Ramos (cell line): Measurements from ENCODE around the gene FFAR1.

Experiments
- in situ Hi-C: fragments of 300-500 bp; cut with MboI; formaldehyde crosslinking; loops from one replicate; pipeline ENCODE4 v1.14.3; 2022; ENCODE audit warnings: low sequenced_read_pairs; ENCODE audit not compliant: unreplicated experiment

Gene FFAR1

GRCh38 chr19:35347171-35347929, at the start of gene FFAR1:
Gene FFAR1, plus strand, starts transcription at chr19:35347902. Its CDS starts 3,650 bp downstream, at chr19:35351552.
- in situ Hi-C loops: loop anchor here (5.0 kb wide), 1 partner anchor 75 kb away; no protein-coding TSS in a partner anchor

GRCh38 chr19:35297922-35298321, 49.8 kb upstream of the FFAR1 start:
- in situ Hi-C loops: no loop called here

- in situ Hi-C loops: no loop called here
Observed at GRCh38 chr19:35298561-35298972, 49.1 kb upstream of the FFAR1 start.

GRCh38 chr19:35299523-35300338, 48.0 kb upstream of the FFAR1 start:
- in situ Hi-C loops: no loop called here

GRCh38 chr19:35300339-35300649, 47.4 kb upstream of the FFAR1 start:
- in situ Hi-C loops: no loop called here

GRCh38 chr19:35301961-35302360, 45.7 kb upstream of the FFAR1 start:
- in situ Hi-C loops: no loop called here

- in situ Hi-C loops: no loop called here
Observed at GRCh38 chr19:35302446-35302845, 45.3 kb upstream of the FFAR1 start.

GRCh38 chr19:35303357-35303915, 44.3 kb upstream of the FFAR1 start:
- in situ Hi-C loops: no loop called here

GRCh38 chr19:35304036-35304435, 43.7 kb upstream of the FFAR1 start:
- in situ Hi-C loops: no loop called here

- in situ Hi-C loops: no loop called here
Observed at GRCh38 chr19:35305181-35305580, 42.5 kb upstream of the FFAR1 start.

- in situ Hi-C loops: no loop called here
Observed at GRCh38 chr19:35306473-35307246, 41.0 kb upstream of the FFAR1 start.

- in situ Hi-C loops: no loop called here
Observed at GRCh38 chr19:35307931-35308330, 39.8 kb upstream of the FFAR1 start.

- in situ Hi-C loops: no loop called here
Observed at GRCh38 chr19:35308910-35309309, 38.8 kb upstream of the FFAR1 start.

GRCh38 chr19:35309481-35310279, 38.0 kb upstream of the FFAR1 start:
- in situ Hi-C loops: no loop called here

GRCh38 chr19:35310331-35310730, 37.4 kb upstream of the FFAR1 start:
- in situ Hi-C loops: no loop called here

- in situ Hi-C loops: no loop called here
Observed at GRCh38 chr19:35310811-35311465, 36.8 kb upstream of the FFAR1 start.

- in situ Hi-C loops: no loop called here
Observed at GRCh38 chr19:35311901-35312665, 35.6 kb upstream of the FFAR1 start.

GRCh38 chr19:35313587-35313986, 34.1 kb upstream of the FFAR1 start:
- in situ Hi-C loops: no loop called here
